HG02981 (cell line): ENCODE data around the gene PCBD2.
"Not testable (repeated sequence)": the region's sequence is repeated elsewhere in the genome, so short reads cannot be mapped to it uniquely, and the experiment has no call there.

Source experiments
- ATAC-seq: cut with Tn5 transposase; IDR thresholded peaks from one replicate; pipeline ENCODE4 v1.9.1; 2021; ENCODE audit warnings: mild to moderate bottlenecking, moderate library complexity; ENCODE audit not compliant: unreplicated experiment

PCBD2 gene

GRCh38 chr5:134998068-134998467, 93.1 kb downstream of the PCBD2 start:
- ATAC-seq: not testable (repeated sequence)

GRCh38 chr5:135004376-135004775, 99.4 kb downstream of the PCBD2 start:
- ATAC-seq: no peak

DNA sequence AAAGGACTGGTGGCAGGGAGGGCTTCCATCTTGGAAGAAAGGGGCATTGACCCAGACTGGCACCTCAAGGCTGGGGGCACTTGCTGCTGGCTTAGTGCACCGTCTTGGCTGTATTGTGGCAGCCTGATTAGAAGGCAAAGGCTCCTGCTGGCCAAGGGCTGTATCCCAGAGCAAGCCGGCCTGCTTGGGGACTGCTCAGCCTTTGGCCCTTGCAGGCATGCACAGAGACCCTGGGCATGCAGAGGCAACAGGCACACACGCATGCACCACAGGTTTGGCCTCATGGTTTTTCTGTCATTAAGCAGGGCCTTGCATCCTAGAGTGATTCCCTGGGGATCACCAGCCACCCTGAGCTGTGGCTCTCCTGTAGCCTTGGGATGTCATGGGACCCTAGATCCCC, 100.1 kb downstream of the PCBD2 start:
- ATAC-seq: no peak

DNA sequence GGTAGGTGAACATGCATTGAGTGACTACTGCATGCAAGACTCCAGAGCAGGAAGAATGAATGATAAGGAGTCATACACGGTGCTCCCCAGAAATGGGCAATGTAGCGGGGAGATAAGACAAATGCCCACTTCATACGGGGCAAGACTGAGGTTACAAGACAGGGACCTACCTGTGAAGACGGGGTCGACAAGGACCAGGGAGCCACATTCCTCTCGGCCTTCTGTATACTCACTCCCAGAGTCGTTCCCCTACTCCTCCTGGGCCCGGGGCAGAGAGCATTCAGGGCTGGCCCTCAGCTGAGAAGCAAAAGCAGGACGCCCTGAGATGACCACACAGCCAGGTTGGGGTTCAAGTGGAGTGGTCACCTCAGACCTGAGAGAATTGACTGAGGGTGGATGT, 102.4 kb downstream of the PCBD2 start:
- no peak for ATAC-seq

- no peak for ATAC-seq
Measured at GRCh38 chr5:135007749-135008363, 102.9 kb downstream of the PCBD2 start.

DNA sequence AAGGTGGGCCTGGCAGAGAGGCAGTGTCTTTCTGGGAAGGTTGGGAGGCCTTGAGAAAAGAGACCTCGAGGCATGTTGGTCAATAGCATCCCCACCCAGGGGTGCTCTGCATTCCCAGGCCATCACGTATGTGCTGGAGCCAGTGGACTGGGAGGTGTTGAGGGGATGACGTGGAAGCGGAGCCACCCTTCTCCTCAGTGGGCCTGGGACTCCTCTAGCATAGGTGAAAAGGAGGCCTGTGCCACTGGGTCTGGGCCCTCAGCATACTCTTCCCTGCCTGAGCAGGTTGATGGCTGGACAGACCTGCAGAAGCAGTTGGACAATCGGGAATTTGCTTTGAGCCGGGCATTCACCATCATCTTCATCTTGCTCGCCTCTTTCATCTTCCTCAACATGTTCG, 103.6 kb downstream of the PCBD2 start:
- no peak for ATAC-seq

- ATAC-seq: no peak
Measured at GRCh38 chr5:135008981-135009735, 104.2 kb downstream of the PCBD2 start.

- no peak for ATAC-seq
Measured at GRCh38 chr5:135009736-135010501, 105.0 kb downstream of the PCBD2 start.

DNA sequence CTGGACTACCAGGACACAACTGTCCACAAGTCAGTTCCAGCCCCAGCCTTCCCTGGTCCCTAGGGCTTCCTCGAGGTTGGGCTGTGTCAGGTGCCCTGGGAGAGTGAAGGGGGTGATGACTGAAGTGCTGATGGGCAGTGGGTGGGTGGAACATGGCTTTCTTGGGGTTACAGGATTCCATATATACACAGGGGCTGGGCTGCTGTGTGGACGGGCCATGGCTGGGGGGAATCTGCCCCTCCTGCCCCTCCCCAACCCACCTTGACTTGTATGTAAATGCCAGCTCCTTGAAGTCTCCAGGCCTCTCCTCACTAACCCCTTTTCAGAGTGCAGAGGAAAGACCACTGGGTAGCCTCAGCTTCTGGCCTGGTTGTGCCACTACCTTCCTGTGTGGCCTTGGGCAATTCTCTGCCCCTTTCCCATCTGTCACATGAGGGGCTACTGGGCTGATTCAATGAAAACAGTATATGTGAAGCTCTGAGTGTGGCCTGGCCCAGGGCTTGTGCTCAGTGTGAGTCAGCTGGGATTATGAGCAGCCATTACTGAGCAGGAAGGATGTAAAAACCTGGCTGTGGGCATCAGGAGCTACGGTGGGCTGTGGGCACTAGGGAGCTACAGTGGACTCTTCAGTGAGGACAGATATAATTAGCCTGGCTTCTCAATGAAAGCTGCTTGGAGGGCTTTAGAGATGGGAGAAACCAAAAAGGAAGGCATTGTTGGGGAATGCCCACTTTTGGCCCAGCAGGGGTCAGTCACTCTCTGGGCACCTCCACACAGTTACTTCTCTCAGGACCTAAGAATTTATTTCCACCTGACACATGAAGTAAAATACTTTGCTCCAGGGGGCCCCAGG, 105.8 kb downstream of the PCBD2 start:
- no peak for ATAC-seq

GRCh38 chr5:135011355-135012032, 106.6 kb downstream of the PCBD2 start:
- ATAC-seq: no peak

- ATAC-seq: no peak
Measured at GRCh38 chr5:135012033-135012588, 107.2 kb downstream of the PCBD2 start.
